Stimulated activated CD4-positive, alpha-beta T cell treated with anti-CD3 and anti-CD28 coated beads, Interleukin-4, amount 100 ng/mL, for 4 hours (primary cell): ENCODE measurements around the gene TEX13C.
"Not testable (repeated sequence)": the region's sequence is repeated elsewhere in the genome, so short reads cannot be mapped to it uniquely, and the experiment has no call there.

Source experiments
- DNase-seq, 2 experiments: peaks; one replicate each; pipeline ENCODE4 v3.0.0-alpha.2; 2020

Gene TEX13C

DNA sequence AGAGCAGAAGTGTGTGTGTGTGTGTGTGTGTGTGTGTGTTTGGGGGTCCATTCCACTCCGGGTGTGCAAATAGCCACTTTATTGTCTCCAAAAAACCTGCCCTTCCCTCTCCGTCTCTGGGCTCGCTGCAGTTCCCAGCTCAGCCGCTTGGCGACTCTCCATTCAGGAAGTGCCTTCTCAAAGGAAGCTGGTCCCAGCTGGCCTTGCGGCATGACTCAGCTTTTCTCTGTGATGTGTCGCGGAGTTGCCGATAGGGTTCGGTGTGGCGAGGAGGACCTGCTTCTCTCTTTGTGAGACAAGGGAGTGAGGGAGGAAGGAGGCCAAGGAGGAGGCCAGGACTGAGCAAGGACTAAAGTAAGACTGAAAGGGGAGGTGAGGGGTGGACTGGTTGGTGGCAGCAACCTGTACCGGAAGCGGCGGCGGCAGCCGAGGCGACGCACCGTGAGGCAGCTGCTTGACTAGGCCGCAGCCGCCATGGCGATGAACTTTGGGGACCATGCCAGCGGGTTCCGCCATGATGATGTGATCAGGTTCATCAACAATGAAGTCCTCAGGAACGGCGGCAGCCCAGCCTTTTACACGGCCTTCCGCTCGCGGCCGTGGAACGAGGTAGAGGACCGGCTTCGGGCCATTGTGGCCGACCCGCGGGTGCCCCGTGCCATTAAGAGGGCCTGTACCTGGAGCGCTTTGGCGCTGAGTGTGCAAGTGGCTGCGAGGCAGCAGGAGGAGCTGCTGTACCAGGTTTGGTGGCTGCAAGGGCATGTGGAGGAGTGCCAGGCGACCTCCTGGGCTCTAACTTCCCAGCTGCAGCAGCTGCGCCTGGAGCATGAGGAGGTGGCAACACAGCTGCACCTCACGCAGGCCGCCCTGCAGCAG, at the start of gene TEX13C:
TSS of gene TEX13C (plus strand) at position 226 of the 876 bp plus-strand sequence. CDS start at position 475, 249 bp downstream.
- no peak for DNase-seq

DNA sequence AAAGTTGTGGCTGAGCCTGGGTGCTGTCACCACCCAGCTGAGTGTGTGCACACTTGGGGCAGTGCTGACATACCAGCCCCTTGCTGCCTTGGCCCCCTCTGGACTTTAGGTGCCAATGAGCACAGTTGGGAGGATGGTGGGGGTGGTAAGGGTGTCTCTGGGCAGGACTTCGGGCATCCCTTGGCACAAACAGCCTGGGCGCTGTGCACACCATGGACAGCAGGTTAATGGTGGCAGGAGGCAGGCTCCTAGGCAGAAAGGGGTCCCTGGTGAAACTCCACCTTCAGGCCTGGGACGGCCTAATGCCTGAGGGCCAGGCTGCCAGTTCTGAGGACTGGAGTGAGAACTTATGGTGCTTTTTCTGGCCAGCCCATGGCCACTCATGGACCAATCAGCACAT, 32.4 kb upstream of the TEX13C start:
- no peak for DNase-seq

DNA sequence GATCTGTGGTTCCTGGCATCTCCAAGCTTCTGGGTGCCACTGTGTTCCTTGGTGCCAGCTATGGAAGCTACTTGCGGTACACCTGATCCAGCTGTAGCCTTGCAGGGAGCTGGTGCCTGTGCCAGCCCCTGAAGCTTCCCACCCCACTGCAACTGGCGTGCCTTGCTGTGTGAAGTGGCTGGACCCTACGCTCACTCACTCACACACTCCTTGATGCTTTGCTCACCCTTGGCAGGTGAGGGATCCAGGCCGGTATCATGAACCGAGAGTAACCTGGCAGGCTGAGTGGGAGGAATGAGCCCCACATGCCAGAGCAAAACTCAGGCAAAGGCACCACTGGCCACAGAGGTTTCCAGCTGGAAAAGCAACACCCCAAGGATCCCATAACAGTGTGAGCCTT, 31.3 kb upstream of the TEX13C start:
- DNase-seq: no peak

DNA sequence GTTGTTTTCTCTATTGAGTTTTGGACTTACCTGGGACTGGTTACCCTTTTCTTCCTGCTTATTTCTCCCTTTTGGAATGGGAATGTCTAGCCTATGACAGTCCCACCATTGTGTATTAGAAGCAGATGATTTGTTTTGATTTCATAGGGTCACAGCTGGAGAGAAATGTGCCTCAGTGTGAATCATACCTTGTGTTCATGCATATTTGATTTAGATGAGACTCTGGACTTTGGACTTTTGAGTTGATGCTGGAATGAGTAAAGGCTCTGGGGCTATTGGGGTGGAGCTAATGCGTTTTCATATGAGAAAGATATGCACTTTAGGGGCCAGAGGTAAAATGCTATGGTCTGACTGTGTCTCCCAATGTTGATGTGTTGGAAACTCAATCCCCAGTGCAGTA, 30.5 kb upstream of the TEX13C start:
- DNase-seq: no peak

DNA sequence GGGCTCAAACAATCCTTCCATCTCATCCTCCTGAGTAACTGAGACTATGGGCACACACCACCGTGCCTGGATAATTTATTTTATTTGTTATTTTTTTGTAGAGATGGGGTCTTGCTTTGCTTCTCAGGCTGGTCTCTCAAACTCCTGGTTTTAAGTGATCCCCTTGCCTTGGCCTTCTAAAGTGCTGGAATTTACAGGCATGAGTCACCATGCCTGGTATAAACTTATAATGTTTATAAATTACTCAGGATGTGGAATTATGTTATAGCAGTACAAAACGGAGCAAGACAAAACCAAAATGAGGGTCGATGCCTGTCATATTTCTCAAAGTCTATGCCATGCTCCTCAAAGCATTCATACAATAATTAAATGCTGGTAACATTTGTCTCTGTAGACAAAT, 29.8 kb upstream of the TEX13C start:
- DNase-seq: no peak

DNA sequence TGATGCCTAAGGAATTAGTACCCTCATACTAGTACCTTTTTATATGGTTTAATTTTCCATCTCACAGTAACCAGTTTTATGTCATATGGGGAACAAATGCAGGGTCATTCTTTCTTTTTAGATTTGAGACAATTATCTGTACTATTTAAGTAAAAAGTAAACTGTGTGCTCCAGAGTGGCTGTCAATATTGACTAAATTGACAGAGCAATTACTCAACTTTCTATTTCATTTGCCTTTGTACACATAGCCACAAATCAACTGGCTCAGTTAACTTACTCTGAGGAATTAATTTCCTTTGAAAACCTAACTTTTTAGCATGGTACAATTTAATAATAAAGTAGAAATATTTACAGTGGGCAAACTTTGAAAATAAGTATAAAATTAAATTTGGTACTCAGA, 28.5 kb upstream of the TEX13C start:
- DNase-seq: no peak

DNA sequence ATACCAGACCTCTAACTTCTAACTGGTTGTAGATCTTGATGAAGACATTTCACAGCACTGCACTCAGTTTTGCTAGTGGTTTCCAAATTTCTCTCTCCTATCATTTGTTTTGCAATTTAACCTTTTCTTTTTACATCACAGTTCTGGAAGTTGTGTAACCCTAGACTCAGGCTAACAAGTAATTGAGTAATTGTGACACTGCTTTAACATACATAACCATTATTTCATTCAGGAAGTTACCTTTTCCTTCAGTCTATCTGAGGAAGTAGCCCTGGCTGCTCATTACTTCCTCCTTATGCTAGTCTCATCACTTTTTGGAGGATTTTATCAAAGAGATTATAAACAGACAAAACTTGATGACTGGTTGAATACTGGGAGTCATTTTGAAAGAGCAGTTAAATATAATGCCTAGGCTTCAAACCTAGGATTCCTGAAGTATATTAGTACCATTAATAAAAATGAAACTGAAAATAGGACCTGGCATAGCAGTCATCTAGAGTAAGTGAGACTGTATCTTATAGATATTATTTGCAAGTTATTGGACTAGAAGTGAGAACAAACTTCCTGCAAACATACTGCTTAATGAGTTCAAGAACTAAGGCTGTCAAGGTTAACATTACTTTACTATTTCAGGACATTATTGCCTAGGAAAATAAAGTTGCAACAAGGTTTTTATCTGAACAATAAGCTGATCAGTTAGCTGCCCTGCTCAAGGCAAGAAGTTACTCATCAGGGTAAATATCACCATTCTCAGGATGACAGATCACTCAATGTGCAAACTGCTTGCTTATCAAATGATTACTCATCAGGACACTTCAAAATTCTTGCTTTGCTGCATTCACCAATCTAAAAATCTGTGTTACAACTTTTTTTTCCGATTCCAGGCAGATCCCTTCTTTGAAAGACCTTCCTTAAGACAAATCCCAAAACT, 25.6 kb upstream of the TEX13C start:
- no peak for DNase-seq

DNA sequence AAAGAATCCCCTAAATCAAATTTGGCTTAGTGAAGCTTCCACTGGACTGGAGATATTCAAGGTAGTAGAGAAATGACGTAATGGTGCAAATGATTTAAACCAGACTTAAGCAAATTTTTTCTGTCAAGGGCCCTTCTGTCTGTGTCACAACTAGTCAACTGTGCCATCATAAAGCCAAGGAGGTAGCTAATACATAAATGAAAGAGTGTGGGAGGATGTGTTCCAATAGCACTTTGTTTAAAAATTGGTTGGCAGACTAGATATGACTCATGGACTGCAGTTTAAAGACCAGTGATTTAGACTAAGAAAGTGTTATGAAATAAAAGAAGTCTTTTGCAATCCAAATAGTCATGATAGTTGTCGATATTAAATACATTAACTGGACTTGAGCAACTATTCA, 24.3 kb upstream of the TEX13C start:
- no peak for DNase-seq

DNA sequence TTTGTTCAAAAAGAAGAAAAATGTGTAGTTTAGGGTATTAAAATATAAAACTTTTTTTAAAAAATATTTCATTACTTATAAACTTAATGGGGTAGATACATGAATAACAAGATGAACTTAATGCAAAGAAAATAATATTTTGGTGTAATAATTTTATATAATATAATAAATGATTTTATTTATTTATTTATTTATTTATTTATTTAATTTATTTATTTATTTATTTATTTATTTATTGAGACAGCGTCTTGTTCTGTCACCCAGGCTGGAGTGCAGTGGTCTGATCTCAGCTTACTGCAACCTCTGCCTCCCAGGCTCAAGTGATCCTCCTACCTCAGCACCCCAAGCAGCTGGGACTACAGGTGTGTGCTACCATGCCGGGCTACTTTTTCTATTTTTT, 20.8 kb upstream of the TEX13C start:
- no peak for DNase-seq

DNA sequence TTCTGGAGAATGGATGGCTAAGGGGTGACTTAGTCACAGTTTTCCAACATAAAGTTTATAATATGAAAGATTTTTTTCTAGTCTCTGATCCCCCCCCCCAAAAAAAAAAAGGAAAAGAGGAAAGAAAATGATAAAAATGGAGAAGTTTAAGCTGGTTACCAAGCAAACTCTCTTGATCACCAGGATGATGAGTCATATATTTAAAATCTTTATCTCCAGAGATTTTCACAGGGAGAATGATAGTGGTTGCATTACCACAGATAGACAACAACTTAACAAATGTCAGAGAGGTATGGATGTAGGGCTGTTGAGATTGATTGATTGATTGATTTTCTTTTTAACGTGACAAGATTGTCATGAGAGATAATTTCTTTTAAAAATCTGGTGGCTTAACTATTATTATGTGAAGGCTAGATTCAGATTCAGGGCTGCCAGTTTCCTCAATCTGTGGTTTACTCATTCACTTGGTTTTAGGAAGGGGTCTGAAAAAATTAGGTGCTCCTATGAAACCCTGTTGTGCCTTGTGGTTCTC, 13.3 kb upstream of the TEX13C start:
- no peak for DNase-seq

DNA sequence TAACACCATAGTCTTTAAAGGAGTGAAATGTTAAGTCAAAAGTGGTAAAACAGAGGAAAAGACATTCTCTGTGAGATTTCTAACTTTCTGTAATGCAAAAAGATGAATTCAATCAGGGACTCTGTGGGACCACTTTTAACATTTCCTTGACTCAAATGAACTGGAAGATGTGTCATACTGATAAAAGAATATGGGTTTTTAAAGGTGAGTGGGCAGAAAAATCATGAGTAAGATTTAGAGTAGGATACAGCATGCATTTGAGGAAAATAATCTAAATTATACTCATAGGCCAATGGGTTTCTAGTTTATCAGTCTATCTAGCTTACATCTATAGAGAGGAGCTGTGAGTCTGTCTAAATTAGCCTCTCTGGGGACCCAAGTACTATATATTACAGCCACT, 11.0 kb upstream of the TEX13C start:
- DNase-seq: no peak

DNA sequence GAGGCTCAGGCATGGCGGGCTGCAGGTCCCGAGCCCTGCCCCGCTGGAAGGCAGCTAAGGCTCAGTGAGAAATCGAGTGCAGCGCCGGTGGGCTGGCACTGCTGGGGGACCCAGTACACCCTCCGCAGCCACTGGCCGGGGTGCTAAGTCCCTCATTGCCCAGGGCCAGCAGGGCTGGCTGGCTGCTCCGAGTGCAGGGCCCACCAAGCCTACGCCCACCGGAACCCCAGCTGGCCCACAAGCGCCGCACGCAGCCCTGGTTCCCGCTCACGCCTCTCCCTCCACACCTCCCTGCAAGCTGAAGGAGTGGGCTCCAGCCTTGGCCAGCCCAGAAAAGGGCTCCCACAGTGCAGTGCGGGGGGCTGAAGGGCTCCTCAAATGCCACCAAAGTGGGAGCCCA, 505 bp upstream of the TEX13C start:
- DNase-seq: not testable (repeated sequence)

DNA sequence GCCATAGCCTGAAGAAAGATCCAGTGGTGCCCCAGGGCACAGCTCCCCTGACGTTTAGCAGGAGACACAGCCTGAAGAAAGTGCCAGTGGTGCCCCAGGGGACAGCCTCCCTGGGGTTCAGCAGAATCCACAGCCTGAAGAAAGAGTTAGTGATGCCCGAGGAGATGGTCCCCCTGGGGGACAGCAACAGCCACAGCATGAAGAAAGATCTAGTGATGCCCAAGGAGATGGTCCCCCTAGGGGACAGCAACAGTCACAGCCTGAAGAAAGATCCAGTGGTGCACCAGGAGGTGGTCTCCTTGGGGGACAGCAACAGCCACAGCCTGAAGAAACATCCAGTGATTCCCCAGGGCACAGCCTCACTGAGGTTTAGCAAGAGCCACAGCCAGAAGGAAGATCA, 2.8 kb downstream of the TEX13C start:
- DNase-seq: no peak

DNA sequence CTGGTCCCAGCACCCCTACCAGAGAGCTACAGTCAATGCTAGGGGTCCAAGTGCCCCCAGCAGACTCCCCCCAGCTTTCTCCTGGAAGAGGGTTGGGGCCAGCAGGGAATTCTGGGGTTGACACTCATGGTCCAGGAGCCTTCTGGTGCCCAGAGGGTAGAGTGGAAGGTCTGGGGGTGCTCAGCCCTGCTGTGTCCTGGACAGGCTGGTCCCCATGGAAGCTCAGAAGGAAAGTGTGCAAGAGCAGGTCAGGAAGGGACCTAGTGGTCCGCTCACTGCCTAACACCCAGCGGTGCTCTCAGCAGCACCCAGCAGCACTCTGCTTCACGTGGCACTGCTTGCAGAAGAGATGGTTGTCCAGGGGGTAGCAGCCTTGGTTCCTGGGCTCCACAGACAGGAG, 6.9 kb downstream of the TEX13C start:
- DNase-seq: no peak

DNA sequence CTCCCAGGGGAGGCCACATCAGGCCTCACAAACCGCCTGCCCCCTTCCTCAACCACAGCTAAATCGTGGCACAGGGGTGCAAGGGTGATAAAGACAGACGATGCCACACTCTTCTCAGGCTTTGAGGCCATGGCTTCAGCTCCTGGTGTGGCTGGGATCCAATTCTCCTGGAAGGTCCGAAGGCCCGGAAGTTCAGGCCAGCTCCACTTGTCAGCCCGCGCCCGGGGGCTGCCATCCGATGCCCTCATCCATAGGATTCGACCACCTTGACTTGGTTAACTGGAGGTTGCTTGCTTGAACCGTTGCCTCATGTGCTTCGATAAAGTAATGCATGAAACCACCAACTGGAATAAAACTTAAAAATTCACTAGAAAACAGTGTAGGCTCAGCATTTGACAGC, 8.2 kb downstream of the TEX13C start:
- no peak for DNase-seq

DNA sequence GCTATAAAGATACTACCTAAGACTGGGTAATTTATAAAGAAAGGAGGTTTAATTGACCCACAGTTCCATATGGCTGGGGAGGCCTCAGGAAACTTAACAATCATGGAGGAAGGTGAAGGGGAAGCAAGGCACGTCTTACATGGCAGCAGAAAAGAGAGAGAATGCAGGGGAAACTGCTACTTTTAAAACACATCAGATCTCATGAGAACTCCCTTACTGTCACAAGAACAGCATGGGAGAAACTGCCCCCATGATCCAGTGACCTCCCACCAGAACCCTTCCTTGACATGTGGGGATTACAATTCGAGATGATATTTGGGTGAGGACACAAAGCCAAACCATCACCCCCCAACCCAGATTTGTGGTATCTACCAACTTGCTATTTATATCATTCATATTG, 13.9 kb downstream of the TEX13C start:
- no peak for DNase-seq

DNA sequence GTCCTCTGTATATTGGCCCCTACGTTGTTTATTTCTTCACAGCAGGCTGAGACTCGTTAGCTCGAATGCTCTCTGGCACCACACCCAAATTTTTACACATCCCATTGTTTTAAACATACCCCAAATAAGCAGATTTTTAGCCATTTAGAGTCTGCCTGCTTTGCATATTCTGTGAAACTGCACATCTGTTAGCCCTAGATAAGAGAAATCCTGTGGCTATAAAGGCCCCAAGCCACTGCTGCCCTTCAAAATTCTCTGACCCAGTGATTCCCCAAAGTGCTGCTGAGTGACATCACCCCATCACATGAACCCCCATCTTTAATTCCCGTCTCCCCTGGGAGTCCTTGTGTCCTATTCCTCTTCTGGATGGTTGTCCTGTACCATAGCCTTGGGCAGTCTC, 20.8 kb downstream of the TEX13C start:
- no peak for DNase-seq

DNA sequence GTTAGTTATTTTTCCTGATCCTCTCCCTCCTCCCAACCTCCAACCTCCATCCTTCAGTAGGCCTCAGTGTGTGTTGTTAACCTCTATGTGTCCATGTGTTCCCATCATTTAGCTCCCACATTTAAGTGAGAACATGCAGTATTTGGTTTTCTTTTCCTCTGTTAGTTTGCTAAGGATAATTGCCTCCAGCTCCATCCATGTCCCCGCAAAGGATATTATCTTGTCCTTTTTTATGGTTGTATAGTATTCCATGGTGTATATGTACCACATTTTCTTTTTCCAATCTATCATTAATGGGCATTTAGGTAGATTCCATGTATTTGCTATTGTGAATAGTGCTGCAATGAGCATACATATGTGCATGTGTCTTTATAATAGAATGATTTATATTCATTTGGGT, 54.5 kb downstream of the TEX13C start:
- DNase-seq: no peak
